HEK293 (cell line): Measurements from ENCODE around the gene DNAH1.

ENCODE experiments used
- PBX3 ChIP-seq: sonication (generic); formaldehyde crosslinking; IDR thresholded peaks from 2 replicates; pipeline ENCODE4 v1.8.1; 2022; ENCODE audit warnings: mild to moderate bottlenecking, moderate library complexity, missing genetic modification reagents
- ZBTB8A ChIP-seq: fragments of 450-650 bp; formaldehyde crosslinking; IDR thresholded peaks from 2 replicates; pipeline ENCODE4 v1.5.1; 2016; ENCODE audit warnings: missing biosample characterization, missing genetic modification characterization
- ZNF132 ChIP-seq: fragments of 450-650 bp; formaldehyde crosslinking; IDR thresholded peaks from 2 replicates; pipeline ENCODE4 v1.5.1; 2017; ENCODE audit warnings: missing biosample characterization, missing genetic modification characterization, borderline replicate concordance
- ZNF354C ChIP-seq: fragments of 450-650 bp; formaldehyde crosslinking; IDR thresholded peaks from 2 replicates; pipeline ENCODE4 v1.5.1; 2016; ENCODE audit warnings: missing biosample characterization, missing genetic modification characterization, low read depth, borderline replicate concordance
- ZNF830 ChIP-seq: fragments of 450-650 bp; IDR thresholded peaks from 2 replicates; pipeline ENCODE4 v1.5.0; 2018; ENCODE audit warnings: missing biosample characterization, missing genetic modification characterization, low read depth, mild to moderate bottlenecking, moderate library complexity

DNA sequence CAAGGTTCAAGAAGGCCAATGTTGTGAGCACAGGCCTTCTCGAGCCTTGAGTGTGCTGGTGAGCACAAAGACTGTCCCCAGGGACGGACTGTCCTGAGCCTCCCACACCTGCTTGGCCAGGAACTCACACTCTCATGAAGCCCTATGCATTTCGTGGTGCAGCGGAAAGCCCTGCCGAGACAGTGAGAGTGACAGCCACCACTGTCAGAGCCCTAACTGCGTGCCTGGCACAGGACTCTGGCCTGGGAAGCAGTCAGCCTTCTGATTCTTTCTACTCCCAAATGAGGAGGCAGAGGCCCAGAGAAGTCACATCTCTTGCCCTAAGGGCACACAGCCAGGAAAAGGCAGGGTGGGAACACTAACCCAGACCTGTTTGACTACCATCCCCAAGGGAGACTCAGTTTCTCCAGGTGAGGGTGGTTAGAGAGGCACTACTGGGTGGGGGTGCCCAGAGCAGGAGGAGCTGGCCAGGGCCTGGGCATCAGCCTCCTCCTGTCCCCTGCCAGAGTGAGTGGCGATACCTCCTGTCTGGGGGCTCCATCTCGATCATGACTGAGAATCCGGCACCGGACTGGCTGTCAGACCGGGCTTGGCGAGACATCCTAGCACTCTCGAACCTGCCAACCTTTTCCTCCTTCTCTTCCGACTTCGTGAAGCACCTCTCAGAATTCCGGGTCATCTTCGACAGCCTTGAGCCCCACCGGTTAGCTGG, 78.0 kb downstream of the DNAH1 start:
- TF ChIP-seq ZNF354C (tag by site-specific recombination) (no peak), ZBTB8A (no peak), PBX3 (CRISPR knock-in tag) (no peak), ZNF830 (tag by site-specific recombination) (no peak), ZNF132 (tag by site-specific recombination) (no peak)
